ENCODE results near the gene GDE1. TPM values are rescaled to one million over a fixed set of nuclear protein-coding genes. Genes with fewer than 3 reads are reported as not detected.

Gene GDE1
- total RNA-seq, 4 donors from 2014 or later: 57.3 to 80.9 (median 68.8) TPM

DNA sequence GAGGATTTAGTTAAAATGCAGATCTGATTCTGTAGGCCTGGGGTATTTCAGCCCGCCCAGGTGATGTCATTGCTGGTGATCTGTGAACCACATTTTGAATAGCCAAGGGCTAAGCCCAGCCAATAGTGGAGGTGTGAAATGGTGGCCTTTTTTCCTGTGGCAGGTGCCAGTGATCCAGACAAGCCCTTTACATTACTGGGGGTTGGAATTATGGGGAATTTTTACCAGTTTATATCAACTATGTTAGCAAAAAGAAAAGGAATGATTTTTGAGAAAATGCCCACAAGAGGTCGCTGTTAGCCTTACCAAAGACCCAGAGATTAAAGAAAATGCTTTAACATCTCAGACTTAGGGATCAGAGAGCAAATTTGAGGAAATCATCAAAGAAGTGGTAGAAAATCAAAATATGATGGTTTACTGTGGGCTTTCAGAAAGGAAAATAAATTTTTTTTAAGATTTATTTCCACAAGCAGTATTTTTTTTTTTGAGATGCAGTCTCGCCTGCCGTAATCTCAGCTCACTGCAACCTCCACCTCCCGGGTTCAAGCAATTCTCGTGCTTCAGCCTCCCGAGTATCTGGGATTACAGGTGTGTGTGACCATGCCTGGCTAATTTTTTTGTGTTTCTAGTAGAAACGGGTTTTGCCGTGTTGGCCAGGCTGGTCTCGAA is 37.5 kb upstream of the GDE1 start:
- intact Hi-C loops (cut with DNase I): loop anchor here (5.0 kb wide), 1 partner anchor 37 kb away; the partner anchor contains the start of genes CCP110 and GDE1
- 79 to 83% methylated on average over 10 of the region's 10 CpGs for WGBS, 2 donors
- Histone ChIP-seq H3K4me3 (replicated peaks in 1 of 3) (no peak overlapping the region), H3K9me3 (no peaks in the 10 kb centered on the region), H3K27me3 (no peaks in the 10 kb centered on the region), H3K36me3 (no peaks in the 10 kb centered on the region), H3K4me1 (peaks cover 0 to 11% of the 10 kb centered on the region in 2 donors), H3K27ac (no peak overlapping the region)
- DNase-seq: no peak
- TF ChIP-seq POLR2A (IDR thresholded peaks at IDR 0.05): no peak
- TF ChIP-seq, protein P1, sequence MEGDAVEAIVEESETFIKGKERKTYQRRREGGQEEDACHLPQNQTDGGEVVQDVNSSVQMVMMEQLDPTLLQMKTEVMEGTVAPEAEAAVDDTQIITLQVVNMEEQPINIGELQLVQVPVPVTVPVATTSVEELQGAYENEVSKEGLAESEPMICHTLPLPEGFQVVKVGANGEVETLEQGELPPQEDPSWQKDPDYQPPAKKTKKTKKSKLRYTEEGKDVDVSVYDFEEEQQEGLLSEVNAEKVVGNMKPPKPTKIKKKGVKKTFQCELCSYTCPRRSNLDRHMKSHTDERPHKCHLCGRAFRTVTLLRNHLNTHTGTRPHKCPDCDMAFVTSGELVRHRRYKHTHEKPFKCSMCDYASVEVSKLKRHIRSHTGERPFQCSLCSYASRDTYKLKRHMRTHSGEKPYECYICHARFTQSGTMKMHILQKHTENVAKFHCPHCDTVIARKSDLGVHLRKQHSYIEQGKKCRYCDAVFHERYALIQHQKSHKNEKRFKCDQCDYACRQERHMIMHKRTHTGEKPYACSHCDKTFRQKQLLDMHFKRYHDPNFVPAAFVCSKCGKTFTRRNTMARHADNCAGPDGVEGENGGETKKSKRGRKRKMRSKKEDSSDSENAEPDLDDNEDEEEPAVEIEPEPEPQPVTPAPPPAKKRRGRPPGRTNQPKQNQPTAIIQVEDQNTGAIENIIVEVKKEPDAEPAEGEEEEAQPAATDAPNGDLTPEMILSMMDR (IDR thresholded peaks at IDR 0.05): peak; percentile 15 to 68 (median 50)

DNA sequence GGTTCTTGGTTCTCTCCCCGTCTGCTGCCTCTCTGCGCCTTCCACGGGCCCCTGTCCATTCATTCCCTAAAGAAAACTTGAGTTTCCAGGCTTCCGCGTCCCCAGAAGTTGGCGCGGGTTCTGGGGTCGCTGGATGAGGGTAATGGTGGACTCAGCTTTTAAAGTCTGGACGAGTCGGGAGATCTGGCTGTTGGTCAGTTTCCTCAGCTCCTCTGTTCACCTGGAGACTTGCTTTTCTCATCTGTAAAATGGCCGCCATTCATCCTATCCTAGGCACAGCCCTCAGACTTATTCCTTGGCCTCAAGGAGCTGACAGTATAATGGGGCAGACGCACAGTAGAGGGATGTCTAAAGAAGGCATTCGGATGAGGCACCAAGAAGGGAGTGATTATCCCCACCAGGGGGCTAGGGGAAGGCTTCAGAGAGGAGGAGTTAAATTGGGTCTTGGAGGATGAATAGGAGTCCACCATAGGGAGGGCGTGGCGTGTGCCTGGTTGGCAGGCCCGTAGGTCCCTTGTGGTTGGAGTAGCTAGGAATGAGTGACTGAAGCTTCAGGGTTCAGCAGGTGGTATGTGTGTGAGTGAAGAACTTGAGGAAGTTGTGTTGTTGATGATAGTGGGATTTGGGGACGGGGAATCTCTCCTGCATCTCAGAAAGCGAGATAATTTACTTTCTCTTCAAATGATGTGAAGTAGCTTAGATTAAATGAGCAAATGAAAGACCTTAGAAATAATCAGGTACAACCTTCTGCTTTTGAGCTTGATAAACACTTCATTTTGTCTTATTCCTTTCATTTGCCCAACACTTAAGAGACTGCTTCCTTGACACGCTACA is 34.3 kb upstream of the GDE1 start:
- TF ChIP-seq, protein P1 (IDR thresholded peaks at IDR 0.05): no peak
- TF ChIP-seq POLR2A (IDR thresholded peaks at IDR 0.05): no peak
- no peak for DNase-seq
- WGBS, 2 donors: 37 to 72% methylated on average over 9 to 18 of the region's 19 CpGs
- Histone ChIP-seq H3K9me3 (no peaks in the 10 kb centered on the region), H3K27me3 (no peaks in the 10 kb centered on the region), H3K27ac (peak overlapping the region; percentile 67 to 92 (median 85)), H3K4me3 (replicated peaks in 1 of 3) (peak overlapping the region; percentile 35 to 66 (median 63)), H3K4me1 (peaks cover 0 to 11% of the 10 kb centered on the region in 2 donors), H3K36me3 (peaks cover 0 to 9% of the 10 kb centered on the region in 2 donors)
- intact Hi-C loops (cut with DNase I): loop anchor here (5.0 kb wide), 1 partner anchor 34 kb away; the partner anchor contains the start of genes CCP110 and GDE1

DNA sequence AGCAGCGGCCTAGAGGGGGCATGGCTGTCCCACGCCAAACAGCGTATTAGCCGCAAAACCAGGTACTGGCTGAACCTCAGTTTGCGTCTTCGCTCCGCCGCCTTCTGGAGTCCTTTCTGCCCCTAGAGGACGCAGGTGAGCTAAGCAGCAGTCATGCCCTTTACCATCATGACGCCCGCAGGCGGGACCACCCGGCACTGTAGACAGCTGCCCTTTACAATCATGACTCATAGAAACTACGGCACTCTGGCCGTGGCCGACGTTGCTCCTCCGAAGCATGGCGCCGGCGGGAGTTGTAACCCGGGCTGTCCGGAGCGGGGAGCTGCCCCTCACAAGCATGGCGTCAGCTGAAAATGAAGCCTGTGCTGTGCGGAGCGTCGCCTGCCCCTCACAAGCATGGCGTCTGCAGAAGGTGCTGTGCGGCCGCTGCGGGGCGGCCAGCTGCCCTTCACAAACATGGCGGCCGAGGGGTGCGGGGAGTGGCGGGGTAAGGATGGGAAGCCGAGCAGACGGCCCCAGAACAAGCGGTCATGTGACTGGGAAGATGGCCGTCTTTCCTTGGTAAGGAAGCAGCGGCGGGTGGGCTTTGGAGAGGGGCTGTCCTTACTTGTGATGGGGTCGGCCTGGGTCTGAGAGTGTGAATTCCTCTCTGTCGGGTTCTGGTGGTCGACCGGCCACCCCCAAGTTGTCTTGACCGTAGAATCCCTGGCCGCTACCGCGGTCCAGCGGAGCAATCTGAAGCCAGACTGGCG is 33.5 kb upstream of the GDE1 start, which contains the start of gene VPS35L:
TSS of gene VPS35L (plus strand) at position 518 of the 752 bp plus-strand sequence. CDS start at position 545, 27 bp downstream.
- no peaks in the 10 kb centered on the region for H3K27me3 ChIP-seq
- H3K36me3 ChIP-seq: peaks cover 0 to 10% of the 10 kb centered on the region in 2 donors
- H3K4me3 ChIP-seq (replicated peaks in 1 of 3): peak within 1 kb of the TSS; percentile 35 to 66 (median 63)
- no peaks in the 10 kb centered on the region for H3K9me3 ChIP-seq
- peaks cover 0 to 11% of the 10 kb centered on the region in 2 donors for H3K4me1 ChIP-seq
- H3K27ac ChIP-seq: peak within 1 kb of the TSS; percentile 85 to 92 (median 91)
- peak; percentile 97 to 98 for DNase-seq
- peak in 1 of 2 donors; percentile 58 for TF ChIP-seq POLR2A (IDR thresholded peaks at IDR 0.05)
- TF ChIP-seq, protein P1 (IDR thresholded peaks at IDR 0.05): peak; percentile 20 to 77 (median 72)
- WGBS, 2 donors: 0 to 6% methylated on average over 15 to 40 of the region's 53 CpGs
- intact Hi-C loops (cut with DNase I): loop anchor here (5.0 kb wide), 1 partner anchor 33 kb away; the partner anchor contains the start of genes CCP110 and GDE1

DNA sequence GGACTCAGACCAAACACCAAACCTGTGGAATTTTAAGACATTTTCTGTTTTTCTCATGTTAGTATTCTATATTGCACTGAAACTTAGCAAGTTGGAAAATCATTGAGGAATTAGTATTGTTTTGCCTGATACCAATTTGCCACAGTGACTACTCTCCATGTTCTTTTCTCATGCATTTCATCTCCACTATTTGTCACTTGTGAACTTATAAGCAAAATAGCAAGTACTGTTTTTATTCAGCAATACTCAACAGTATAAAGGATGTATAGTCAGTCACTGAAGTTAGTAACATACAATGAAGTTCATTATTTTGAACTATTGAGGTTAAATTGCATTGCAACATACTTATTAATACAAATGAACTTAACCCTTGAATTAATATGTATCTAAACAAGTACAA is 27.8 kb upstream of the GDE1 start:
- H3K36me3 ChIP-seq: peaks cover 10 to 37% of the 10 kb centered on the region in 2 donors
- H3K27ac ChIP-seq: no peak overlapping the region
- peaks cover 0 to 2% of the 10 kb centered on the region in 2 donors for H3K4me1 ChIP-seq
- intact Hi-C loops (cut with DNase I): no loop called here
- no peaks in the 10 kb centered on the region for H3K9me3 ChIP-seq
- TF ChIP-seq, protein P1 (IDR thresholded peaks at IDR 0.05): no peak
- no peak for TF ChIP-seq POLR2A (IDR thresholded peaks at IDR 0.05)
- no peaks in the 10 kb centered on the region for H3K27me3 ChIP-seq
- no peak overlapping the region for H3K4me3 ChIP-seq (replicated peaks in 1 of 3)
- DNase-seq: no peak
